ENCODE results near the gene SYK.

The SYK gene

GRCh38 chr9:90901933-90902332 lies 100.3 kb downstream of the SYK start:
- H3K4me3 ChIP-seq (ENCODE audit: low read depth, low read length) = no peak overlapping the region

- no peak overlapping the region for H3K4me3 ChIP-seq (ENCODE audit: low read depth, low read length)
Observed at GRCh38 chr9:90903766-90904424, 102.3 kb downstream of the SYK start.

GRCh38 chr9:90904706-90905478 lies 103.3 kb downstream of the SYK start:
- no peak overlapping the region for H3K4me3 ChIP-seq (ENCODE audit: low read depth, low read length)

GRCh38 chr9:90905822-90906221 lies 104.2 kb downstream of the SYK start:
- H3K4me3 ChIP-seq (ENCODE audit: low read depth, low read length) = no peak overlapping the region

GRCh38 chr9:90906316-90907055 lies 104.9 kb downstream of the SYK start:
- no peak overlapping the region for H3K4me3 ChIP-seq (ENCODE audit: low read depth, low read length)

- H3K4me3 ChIP-seq (ENCODE audit: low read depth, low read length) = no peak overlapping the region
Observed at GRCh38 chr9:90907056-90907445, 105.4 kb downstream of the SYK start.

GRCh38 chr9:90907790-90908189 lies 106.2 kb downstream of the SYK start:
- H3K4me3 ChIP-seq (ENCODE audit: low read depth, low read length) = no peak overlapping the region

GRCh38 chr9:90909225-90909624 lies 107.6 kb downstream of the SYK start:
- no peak overlapping the region for H3K4me3 ChIP-seq (ENCODE audit: low read depth, low read length)

GRCh38 chr9:90909747-90910283 lies 108.2 kb downstream of the SYK start:
- no peak overlapping the region for H3K4me3 ChIP-seq (ENCODE audit: low read depth, low read length)

GRCh38 chr9:90914196-90914595 lies 112.6 kb downstream of the SYK start:
- H3K4me3 ChIP-seq (ENCODE audit: low read depth, low read length) = no peak overlapping the region

GRCh38 chr9:90914868-90915483 lies 113.4 kb downstream of the SYK start:
- no peak overlapping the region for H3K4me3 ChIP-seq (ENCODE audit: low read depth, low read length)

GRCh38 chr9:90915693-90916092 lies 114.1 kb downstream of the SYK start:
- H3K4me3 ChIP-seq (ENCODE audit: low read depth, low read length) = no peak overlapping the region

- H3K4me3 ChIP-seq (ENCODE audit: low read depth, low read length) = no peak overlapping the region
Observed at GRCh38 chr9:90916147-90916734, 114.6 kb downstream of the SYK start.

GRCh38 chr9:90919883-90920282 lies 118.3 kb downstream of the SYK start:
- no peak overlapping the region for H3K4me3 ChIP-seq (ENCODE audit: low read depth, low read length)

GRCh38 chr9:90921104-90921503 lies 119.5 kb downstream of the SYK start:
- no peak overlapping the region for H3K4me3 ChIP-seq (ENCODE audit: low read depth, low read length)

- H3K4me3 ChIP-seq (ENCODE audit: low read depth, low read length) = no peak overlapping the region
Observed at GRCh38 chr9:90921969-90922368, 120.3 kb downstream of the SYK start.

- no peak overlapping the region for H3K4me3 ChIP-seq (ENCODE audit: low read depth, low read length)
Observed at GRCh38 chr9:90925581-90926257, 124.1 kb downstream of the SYK start.

- no peak overlapping the region for H3K4me3 ChIP-seq (ENCODE audit: low read depth, low read length)
Observed at GRCh38 chr9:90926936-90927335, 125.3 kb downstream of the SYK start.

- H3K4me3 ChIP-seq (ENCODE audit: low read depth, low read length) = no peak overlapping the region
Observed at GRCh38 chr9:90927496-90927895, 125.9 kb downstream of the SYK start.

GRCh38 chr9:90929626-90930025 lies 128.0 kb downstream of the SYK start:
- H3K4me3 ChIP-seq (ENCODE audit: low read depth, low read length) = no peak overlapping the region
